T-helper 1 cell (primary cell): ENCODE data around the gene CRACR2A.

Source experiments
- DNase-seq, 5 donors: peaks; one replicate each; pipeline ENCODE4 v3.0.0-alpha.2; 2012 to 2020

Gene CRACR2A

DNA sequence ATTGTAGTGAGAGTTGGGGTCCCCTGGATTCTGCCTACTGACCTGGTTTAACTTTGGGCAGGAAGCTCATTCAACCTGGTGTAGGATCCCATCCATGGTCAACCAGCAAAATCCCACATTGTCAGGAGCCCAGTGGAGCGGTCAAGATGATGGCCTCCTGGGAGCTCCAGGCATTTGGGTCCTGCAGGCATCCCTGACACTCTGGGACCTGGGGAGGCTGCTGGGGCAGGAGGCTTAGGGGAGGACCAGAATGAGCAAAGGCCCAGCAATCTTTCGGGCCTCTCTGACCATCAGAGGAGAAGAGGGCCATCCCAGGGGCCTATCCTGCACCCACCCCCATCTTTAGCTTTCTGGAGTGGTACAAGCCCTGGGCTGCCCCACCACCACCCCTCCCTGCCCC lies 157.9 kb downstream of the CRACR2A start:
- DNase-seq, result no peak

DNA sequence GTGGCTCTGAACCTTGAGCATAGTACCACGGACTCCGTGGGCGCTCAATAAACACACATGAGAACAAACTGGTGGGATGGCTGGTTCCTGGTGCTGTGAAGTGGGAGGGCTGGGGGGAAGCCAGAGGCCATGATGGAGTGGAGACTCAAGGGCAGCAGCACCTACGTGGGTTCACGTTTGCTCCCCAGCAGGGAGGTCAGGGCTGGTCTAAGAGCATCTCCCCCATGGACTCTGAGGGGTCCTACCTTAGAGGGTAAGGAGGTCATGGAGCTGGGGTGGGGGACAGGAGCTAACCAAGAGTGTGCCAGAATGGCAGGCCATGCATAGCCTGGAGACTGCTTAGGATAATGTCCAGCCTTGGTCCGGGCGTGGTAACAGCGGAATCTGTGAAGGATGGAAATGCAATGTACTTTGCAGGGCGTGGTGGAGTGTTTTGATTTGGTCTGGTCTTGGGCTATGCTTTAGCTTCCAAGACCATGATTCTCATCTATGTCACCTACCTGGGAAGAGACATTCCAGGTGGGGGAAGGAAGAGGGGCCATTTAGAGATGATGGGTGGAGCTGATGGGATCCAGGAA lies 158.9 kb downstream of the CRACR2A start:
- DNase-seq, result no peak

DNA sequence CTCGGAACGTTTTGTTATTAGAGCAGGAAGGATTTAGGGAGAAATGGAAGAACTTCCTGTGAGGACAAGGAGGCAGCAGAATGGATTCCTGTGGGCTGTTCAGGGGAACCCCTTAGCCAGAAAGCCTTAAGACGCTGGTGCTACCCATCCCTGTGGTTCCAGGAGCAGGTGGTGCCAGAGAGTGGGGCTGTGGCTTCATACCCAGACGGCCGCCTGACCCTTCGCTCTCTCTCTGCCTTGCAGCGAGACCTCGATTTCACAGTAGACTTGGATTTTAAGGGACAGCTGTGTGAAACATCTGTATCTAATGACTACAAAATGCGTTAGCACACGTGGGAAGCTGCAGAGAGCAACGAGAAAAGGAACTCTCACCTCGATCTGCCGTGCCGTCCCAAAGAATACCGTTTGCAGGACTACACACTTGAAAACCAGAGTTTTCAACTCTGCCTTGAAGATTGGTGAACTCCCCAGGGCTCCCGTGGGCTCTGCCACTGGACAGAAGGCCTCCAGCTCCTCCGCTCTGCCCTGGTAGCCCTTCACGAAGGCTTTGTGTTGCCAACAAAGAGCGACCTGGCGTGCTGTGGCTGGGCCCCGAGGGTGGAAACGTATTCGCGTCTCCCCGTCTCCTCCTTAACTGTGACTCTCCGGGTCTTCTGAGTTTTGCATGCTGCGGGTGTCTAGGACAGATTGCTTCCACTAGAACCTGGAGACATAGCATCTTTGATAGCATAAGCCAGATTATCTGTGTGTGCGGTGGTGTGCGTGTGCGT lies 159.9 kb downstream of the CRACR2A start:
- no peak for DNase-seq

DNA sequence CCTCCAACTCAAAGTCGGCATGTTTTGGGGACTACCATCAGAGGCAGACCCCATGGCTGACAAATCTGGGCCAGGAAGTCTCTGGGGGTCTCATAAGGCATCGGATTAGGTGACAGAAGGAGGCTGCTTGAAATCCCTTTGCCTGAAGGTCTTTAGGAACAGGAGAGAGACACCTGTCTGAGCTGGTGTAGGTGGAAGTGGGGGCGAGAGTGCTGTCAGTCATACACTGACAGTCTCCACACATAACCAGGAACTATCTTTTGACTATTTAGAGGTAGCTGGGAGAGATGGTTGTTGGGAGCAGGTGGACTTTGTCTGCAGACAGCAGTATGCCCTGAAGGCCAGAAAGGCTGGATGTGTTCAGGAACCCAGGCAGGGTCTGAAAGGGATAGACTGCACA lies 163.2 kb downstream of the CRACR2A start:
- no peak for DNase-seq

DNA sequence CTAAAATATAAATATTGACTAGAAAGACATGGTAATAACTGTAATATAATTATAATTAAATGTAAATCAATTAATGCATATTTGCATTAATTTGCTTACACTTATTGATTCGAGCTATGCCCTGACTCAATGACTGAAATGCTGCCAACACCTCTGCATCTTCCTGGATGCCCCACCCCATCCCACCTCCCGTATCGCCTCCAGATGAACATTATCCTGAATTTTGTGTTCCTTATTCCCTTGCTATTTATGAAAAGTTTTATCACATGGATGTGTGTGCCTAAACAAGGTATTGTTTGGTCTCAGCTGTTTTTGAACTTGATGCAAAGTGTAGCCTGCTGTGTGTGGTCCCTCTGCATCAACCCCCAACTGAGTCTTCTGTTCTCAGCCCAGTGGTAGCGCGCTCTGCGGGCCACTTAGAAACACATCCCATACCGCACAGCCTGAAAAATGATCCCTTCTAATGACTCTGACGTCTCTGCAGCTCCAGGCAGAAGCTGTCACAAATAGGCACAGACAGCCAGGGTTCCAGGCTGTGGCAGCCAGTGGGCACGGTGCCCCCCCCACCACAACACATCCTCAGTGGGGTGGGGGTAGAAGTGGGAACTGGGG lies 165.4 kb downstream of the CRACR2A start:
- no peak for DNase-seq

DNA sequence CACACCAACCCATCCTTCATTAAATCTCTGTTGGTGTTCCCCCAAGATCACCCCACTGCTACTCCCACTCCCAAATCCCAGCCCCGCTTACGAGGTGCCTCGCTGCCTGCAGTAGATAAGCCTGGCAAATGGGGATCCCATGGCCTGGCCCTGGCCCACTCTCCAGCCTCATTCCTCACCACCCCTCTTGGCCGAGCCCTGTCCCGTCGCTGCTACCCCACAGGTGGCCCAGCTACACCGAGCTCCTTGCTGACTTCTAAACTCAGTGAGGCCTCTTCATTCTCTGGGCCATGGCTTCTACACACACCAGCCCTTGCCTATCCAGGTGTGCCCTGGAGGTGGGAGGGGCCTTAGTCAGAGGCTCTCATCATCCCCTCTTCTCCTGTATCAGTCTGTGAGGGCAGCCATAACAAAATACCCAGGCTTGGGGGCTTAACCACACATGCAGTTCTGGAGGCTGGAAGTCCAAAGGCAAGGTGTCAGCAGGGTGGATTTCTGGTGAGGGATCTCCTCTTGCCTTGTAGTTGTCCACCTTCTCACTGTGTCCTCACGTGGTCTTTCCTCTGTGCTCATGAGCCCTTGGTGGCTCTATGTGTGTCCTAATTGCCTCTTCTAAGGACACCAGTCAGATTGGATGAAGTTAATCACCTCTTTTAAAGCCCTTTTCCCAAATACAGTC lies 169.1 kb downstream of the CRACR2A start:
- no peak for DNase-seq

DNA sequence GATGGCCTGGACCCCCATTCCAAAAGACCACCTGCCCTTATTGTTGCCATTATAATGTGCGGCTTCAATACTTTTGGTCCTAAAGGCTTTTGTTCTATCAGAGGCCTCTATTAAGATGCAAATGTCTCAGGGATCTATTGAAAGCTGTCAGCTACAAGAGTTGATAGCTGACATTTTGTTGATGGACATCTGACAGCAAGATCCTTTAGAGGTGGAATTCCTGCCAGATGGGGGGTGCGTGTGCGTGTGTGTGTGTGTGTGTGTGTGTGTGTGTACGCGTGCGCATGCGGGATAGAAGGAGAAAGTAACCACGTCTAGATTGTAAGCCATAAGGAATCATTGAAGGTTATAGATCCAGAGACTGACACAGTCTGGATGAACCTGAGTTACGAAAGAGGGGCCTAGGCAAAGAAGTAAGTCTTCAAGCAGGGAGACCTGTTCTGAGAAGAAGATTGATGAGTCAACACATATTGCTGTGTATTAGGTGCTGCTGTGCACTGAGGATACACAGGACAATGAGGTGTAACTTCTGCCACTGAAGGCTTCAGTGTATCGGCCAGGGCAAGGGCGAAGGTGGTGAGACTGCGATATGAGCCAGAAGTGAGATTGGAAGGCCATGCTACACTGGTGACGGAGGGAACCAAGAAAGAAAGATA lies 172.7 kb downstream of the CRACR2A start:
- no peak for DNase-seq

DNA sequence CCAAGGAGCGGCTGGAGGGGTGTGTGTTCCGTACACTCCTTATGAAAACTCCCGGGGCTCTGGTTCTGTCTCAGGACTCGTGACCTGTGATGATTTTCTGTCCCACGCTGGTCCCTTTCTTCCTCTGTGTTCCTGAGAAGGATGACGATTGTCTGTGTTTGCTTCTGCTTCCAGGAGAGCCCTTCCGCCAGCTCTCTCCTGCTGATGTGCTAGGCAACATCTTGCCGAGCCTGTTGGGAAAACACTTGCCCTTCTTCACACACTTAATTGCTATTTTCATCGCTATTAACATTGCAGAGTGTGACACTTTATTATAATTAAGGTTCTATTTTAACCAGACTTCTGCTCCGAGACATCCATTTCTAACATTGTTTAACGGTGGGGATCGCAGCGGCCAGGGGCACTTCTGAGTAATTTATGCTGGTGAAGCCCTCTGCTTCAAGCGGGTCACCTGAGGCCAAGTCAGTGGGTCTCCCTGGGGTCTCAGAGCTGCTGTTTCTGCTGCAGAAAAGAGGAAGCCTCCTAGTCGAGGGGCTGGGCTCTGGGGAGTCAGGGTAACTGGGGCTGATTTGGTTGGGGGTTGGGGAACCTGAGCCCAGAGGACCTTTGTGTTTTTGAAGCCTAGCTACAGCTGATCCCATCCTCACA lies 173.3 kb downstream of the CRACR2A start:
- DNase-seq, result no peak

DNA sequence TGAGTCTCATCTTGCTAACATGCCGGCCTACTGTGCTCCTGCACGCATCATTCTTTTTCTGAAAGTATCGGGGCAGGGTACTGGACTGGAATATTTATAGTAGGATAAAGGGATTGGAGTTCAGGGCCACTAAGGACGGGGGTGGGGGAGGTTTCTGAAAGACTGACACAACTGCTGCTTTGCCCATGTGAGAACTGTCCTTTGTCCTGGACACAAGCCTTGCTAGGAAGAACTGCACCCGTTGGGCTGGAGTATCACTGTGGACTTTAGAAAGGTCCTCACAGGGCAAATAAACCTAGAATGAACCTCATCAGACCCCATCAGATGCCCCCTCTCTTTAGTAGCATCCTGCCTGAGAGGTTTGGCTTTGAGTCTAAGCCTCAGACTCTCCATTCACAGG lies 174.4 kb downstream of the CRACR2A start:
- no peak for DNase-seq

DNA sequence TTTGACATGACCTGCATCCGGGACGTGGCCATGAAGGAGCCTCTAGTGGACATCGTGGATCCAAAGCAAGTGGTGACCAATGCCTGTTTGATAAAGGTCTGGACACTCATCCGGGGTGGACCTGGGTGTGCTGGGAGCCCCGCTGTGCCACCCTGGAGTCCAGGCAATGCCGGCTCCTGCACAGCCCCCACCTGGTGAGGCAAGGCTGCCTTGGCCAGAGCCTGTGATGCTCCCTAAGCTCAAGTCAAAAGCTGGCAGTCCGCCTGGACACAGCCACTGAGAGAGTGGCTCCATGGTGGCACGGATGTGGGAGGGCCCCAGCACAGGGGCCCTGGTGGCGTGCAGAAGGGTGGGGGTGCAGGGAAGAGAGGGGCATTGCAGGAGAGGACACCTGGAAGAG lies 176.0 kb downstream of the CRACR2A start:
- DNase-seq, result no peak

DNA sequence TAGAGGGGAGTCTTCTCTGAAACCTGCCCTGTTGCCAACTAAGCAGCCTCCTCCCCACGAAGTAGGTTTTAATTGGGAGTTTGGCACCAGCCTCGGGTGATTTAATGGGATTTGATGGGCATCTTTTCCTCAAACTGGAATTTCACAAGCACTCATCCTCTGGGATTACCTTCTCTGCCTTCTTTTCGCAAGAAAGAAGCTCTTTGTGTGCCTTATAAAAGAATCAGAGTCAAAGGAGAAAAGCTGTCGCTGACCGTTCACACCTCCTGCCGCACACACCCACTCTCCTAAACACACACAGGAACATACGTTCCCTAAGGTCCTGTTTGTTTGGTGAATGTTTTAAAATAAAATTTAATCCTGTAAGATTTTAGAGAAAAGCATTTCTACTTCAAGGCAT lies 177.9 kb downstream of the CRACR2A start:
- no peak for DNase-seq

DNA sequence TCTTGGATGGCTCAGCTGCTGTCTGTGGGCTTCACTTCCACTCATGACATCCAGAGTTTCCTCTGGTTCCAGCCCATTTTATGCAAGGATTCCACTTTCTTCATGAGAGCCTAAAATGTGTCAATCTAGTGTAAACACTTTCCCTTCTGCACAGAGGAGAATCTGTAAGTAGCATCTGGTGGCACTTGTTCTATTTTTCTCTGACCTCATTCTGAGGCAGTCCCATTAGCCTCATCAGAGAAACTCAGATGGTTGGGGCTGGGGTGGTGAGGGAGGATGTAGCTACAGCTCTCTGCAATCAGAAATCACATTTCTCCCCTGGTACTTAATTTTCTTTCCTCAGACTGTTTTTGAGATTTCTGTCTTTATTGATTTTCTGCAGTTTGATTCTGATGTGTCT lies 180.3 kb downstream of the CRACR2A start:
- no peak for DNase-seq

DNA sequence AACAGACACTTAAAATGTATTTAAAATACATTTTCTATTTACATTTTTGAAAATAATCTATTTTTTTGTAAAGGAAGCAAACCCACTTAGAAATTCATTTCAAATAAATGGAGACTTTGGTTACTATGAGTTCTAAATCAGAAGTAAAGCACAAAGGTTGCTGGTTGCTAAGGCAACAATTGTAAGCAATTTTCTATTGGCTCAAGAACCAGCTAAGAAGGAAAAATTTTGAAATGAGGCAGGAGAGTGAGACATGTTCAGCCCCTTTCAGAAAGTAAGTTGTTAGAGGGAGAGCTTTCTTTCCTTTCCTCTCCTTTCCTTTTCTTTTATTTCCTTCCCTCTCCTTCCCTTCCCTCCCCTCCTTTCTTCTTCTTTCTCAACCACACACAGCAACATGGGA lies 181.2 kb downstream of the CRACR2A start:
- DNase-seq, result no peak

DNA sequence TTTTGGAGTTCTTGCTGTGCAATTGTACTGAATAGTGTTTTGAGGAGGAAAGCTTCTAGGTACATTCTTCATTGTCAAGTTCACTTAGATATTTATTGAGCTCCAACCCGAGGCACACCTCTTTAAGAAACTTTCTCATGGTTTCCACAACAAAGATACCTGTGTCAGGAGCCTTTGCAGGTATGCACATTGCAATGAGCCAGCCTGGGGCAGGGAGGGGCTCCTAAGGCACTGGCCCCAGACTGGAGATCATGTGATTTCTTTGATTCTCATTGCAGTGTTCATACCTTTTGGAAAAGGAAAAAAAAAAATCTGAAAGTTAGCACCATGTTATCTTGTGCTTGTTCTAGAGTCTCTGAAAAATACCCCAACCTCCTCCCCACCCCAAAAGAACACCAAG lies 181.6 kb downstream of the CRACR2A start:
- DNase-seq, result no peak

DNA sequence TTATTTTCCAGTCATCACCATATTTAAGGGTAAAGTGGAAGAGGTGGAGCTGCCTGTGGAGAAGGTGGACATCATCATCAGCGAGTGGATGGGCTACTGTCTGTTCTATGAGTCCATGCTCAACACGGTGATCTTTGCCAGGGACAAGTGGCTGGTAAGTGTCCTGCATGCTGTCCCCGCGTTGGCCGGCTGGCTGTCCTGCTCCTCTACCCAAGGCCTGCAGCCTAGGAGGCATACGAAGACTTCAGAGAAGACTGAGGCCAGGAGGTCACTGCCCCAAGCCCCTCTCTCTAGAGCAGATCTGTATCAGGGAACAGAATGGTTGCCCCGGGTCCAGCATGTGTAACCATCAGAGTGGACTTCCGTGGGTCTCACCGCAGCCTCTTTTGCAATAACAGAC lies 184.2 kb downstream of the CRACR2A start:
- DNase-seq, result no peak

DNA sequence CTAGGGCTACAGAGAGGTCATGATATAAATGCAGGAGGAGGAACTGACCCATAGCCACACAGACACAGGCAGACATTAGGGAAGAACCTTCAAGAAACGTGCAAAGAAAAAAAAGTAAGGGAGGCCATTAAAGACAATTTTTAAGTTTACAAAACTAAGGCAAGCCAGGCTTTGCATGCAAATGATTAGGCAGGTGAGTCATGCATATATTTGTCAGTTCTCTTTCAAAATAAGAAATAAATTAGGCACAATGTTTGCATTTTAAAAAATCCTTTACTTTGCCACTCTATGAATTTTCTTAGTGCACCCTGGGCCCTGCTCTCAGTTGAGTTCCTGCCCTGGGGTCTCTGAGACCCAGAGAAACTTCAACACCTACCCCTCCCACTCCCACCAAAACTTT lies 186.9 kb downstream of the CRACR2A start:
- DNase-seq, result no peak
